Measurements from ENCODE around the gene TRPM3.

DNA sequence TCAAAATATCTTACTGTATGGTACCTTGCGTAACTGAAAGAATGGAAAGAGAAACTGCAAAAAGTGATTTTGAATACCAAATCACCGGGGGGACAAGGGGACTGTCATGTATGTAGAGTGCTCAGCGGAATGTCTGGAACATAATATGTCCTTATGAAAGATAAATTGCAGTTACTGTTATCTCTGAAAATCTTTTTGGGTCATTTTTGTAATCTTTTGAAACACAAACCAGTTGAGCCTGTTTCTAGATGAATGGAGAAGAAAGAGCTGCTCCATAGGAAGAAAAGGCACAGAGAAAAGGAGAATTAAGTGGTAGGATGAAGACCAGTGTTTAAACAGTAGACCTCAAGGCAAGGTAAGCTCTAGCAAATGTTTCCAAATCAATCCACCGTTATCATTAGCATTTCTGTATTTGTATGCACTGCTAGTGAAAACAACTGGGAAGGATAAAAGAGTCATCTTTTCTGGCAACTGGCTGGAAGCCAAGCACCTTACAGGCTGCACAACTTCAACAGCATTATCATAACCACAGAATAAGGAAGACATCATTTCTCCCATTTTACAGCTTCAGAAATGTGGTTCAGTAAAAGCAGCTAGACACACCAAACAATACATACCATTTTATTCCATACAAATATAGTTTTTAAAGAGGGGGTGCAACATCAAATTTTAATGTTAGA lies 158.5 kb downstream of the TRPM3 start:
- no peak for TF ChIP-seq CTCF (IDR thresholded peaks at IDR 0.05 in 2 of 3, conservative IDR thresholded peaks at IDR 0.05 in 1 of 3; ENCODE audit: insufficient read depth in 2 of 3, low read depth in 1 of 3, low read length in 3 of 3)
- TF ChIP-seq, protein P1, sequence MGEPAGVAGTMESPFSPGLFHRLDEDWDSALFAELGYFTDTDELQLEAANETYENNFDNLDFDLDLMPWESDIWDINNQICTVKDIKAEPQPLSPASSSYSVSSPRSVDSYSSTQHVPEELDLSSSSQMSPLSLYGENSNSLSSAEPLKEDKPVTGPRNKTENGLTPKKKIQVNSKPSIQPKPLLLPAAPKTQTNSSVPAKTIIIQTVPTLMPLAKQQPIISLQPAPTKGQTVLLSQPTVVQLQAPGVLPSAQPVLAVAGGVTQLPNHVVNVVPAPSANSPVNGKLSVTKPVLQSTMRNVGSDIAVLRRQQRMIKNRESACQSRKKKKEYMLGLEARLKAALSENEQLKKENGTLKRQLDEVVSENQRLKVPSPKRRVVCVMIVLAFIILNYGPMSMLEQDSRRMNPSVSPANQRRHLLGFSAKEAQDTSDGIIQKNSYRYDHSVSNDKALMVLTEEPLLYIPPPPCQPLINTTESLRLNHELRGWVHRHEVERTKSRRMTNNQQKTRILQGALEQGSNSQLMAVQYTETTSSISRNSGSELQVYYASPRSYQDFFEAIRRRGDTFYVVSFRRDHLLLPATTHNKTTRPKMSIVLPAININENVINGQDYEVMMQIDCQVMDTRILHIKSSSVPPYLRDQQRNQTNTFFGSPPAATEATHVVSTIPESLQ (CRISPR knock-in tag; IDR thresholded peaks at IDR 0.05): no peak
- TF ChIP-seq POLR2AphosphoS5 (IDR thresholded peaks at IDR 0.05; ENCODE audit: control insufficient read depth, insufficient read depth, low read depth, low read length): no peak

Measured in K562 (cell line).